Measurements from ENCODE around the gene HMX2. TPM values are rescaled to one million over a fixed set of nuclear protein-coding genes. Genes with fewer than 3 reads are reported as not detected.
A peak's percentile ranks its signal among the peaks of the same experiment; 100 is the strongest.

The HMX2 gene
- total RNA-seq, 2 donors from 2014 or later = not detected

GRCh38 chr10:123117644-123118417 lies 30.1 kb upstream of the HMX2 start:
- no peaks in the 10 kb centered on the region for H3K9me3 ChIP-seq (ENCODE audit: control insufficient read depth, low read length)
- H3K27ac ChIP-seq (ENCODE audit: low read depth, low read length) = no peak overlapping the region
- H3K4me1 ChIP-seq (ENCODE audit: control insufficient read depth, insufficient read depth, low read length) = no peaks in the 10 kb centered on the region
- no peak overlapping the region for H3K4me3 ChIP-seq (ENCODE audit: low read length)
- Mint-ChIP-seq H3K36me3 (ENCODE audit: low read depth) (no peaks in the 10 kb centered on the region), H3K4me1 (peaks cover 18% of the 10 kb centered on the region), H3K9me3 (no peaks in the 10 kb centered on the region), H3K27me3 (ENCODE audit: insufficient read depth) (peaks cover 43% of the 10 kb centered on the region), H3K4me3 (peak overlapping the region; percentile 38), H3K27ac (no peak overlapping the region)
- peak; percentile 55 for TF ChIP-seq CTCF (conservative IDR thresholded peaks at IDR 0.05)
- WGBS, 2 experiments (ENCODE audit: insufficient coverage in 1 of 2, insufficient read length in 1 of 2) = 37 to 55% methylated on average over 16 to 26 of the region's 26 CpGs
- H3K36me3 ChIP-seq (ENCODE audit: control insufficient read depth, insufficient read depth, low read length) = no peaks in the 10 kb centered on the region
- no peak overlapping the region for H3K9ac ChIP-seq (ENCODE audit: extremely low read depth, low read length, poor library complexity, severe bottlenecking)
- no peaks in the 10 kb centered on the region for H3K27me3 ChIP-seq (ENCODE audit: control insufficient read depth, insufficient read depth, low read length, poor library complexity, severe bottlenecking)
- DNase-seq = peak; percentile 89

- H3K4me3 ChIP-seq (ENCODE audit: low read length) = no peak overlapping the region
- no peak overlapping the region for H3K27ac ChIP-seq (ENCODE audit: low read depth, low read length)
- H3K4me1 Mint-ChIP-seq = peaks cover 18% of the 10 kb centered on the region
- H3K4me1 ChIP-seq (ENCODE audit: control insufficient read depth, insufficient read depth, low read length) = no peaks in the 10 kb centered on the region
- 80 to 86% methylated on average over 8 of the region's 8 CpGs for WGBS, 2 experiments (ENCODE audit: insufficient coverage in 1 of 2, insufficient read length in 1 of 2)
- TF ChIP-seq CTCF (conservative IDR thresholded peaks at IDR 0.05) = no peak
- peaks cover 43% of the 10 kb centered on the region for H3K27me3 Mint-ChIP-seq (ENCODE audit: insufficient read depth)
- H3K27me3 ChIP-seq (ENCODE audit: control insufficient read depth, insufficient read depth, low read length, poor library complexity, severe bottlenecking) = no peaks in the 10 kb centered on the region
- peak; percentile 55 for DNase-seq
- no peak overlapping the region for H3K27ac Mint-ChIP-seq
- no peaks in the 10 kb centered on the region for H3K9me3 Mint-ChIP-seq
- no peak overlapping the region for H3K9ac ChIP-seq (ENCODE audit: extremely low read depth, low read length, poor library complexity, severe bottlenecking)
- H3K4me3 Mint-ChIP-seq = no peak overlapping the region
- H3K36me3 Mint-ChIP-seq (ENCODE audit: low read depth) = no peaks in the 10 kb centered on the region
- H3K36me3 ChIP-seq (ENCODE audit: control insufficient read depth, insufficient read depth, low read length) = no peaks in the 10 kb centered on the region
- no peaks in the 10 kb centered on the region for H3K9me3 ChIP-seq (ENCODE audit: control insufficient read depth, low read length)
Observed at GRCh38 chr10:123119081-123119480, 28.9 kb upstream of the HMX2 start.

GRCh38 chr10:123126246-123126645 lies 21.7 kb upstream of the HMX2 start:
- Histone ChIP-seq H3K4me3 (ENCODE audit: low read length) (no peak overlapping the region), H3K9ac (ENCODE audit: extremely low read depth, low read length, poor library complexity, severe bottlenecking) (no peak overlapping the region), H3K27ac (ENCODE audit: low read depth, low read length) (no peak overlapping the region), H3K36me3 (ENCODE audit: control insufficient read depth, insufficient read depth, low read length) (no peaks in the 10 kb centered on the region), H3K4me1 (ENCODE audit: control insufficient read depth, insufficient read depth, low read length) (no peaks in the 10 kb centered on the region), H3K27me3 (ENCODE audit: control insufficient read depth, insufficient read depth, low read length, poor library complexity, severe bottlenecking) (peaks cover 50% of the 10 kb centered on the region), H3K9me3 (ENCODE audit: control insufficient read depth, low read length) (no peaks in the 10 kb centered on the region)
- peaks cover 71% of the 10 kb centered on the region for H3K27me3 Mint-ChIP-seq (ENCODE audit: insufficient read depth)
- no peaks in the 10 kb centered on the region for H3K36me3 Mint-ChIP-seq (ENCODE audit: low read depth)
- H3K4me3 Mint-ChIP-seq = no peak overlapping the region
- H3K9me3 Mint-ChIP-seq = no peaks in the 10 kb centered on the region
- H3K27ac Mint-ChIP-seq = no peak overlapping the region
- no peak for DNase-seq
- peaks cover 7% of the 10 kb centered on the region for H3K4me1 Mint-ChIP-seq
- WGBS, 2 experiments (ENCODE audit: insufficient coverage in 1 of 2, insufficient read length in 1 of 2) = 76 to 93% methylated on average over 4 to 5 of the region's 5 CpGs
- no peak for TF ChIP-seq CTCF (conservative IDR thresholded peaks at IDR 0.05)

All from endodermal cell (in vitro differentiated cells).